ENCODE results near the gene DMD.
A peak's percentile ranks its signal among the peaks of the same experiment; 100 is the strongest.

Gene DMD

DNA sequence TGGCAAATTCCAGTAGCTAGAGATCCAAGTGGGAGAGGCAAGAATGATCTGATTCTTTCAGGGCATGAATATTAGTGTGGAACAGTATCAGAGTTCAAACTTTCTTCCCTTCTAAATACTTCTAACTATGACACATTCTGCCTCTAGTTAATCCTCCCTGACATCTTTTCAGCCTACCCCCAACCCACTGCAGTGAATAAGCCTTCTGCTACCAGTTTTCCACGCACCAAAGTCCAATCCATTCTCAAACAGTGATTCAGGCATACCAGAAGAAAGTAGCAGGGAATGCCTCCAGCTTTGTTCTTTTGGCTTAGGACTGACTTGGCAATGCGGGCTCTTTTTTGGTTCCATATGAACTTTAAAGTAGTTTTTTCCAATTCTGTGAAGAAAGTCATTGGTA lies 1984.1 kb downstream of the DMD start:
- H3K27me3 ChIP-seq (ENCODE audit: insufficient read depth, low read length, poor library complexity, severe bottlenecking), result no peaks in the 10 kb centered on the region
- H3K9me3 ChIP-seq (ENCODE audit: insufficient read depth, low read depth, low read length), result no peaks in the 10 kb centered on the region
- no peak overlapping the region for H3K4me3 ChIP-seq (ENCODE audit: low read length, poor library complexity, severe bottlenecking)
- H3K79me2 ChIP-seq (ENCODE audit: insufficient read depth, low read length), result no peaks in the 10 kb centered on the region
- no peak overlapping the region for H3K4me2 ChIP-seq (ENCODE audit: low read depth, low read length, poor library complexity, severe bottlenecking)
- peaks cover 10% of the 10 kb centered on the region for H3K4me1 ChIP-seq (ENCODE audit: insufficient read depth, low read length, poor library complexity, severe bottlenecking)
- no peak overlapping the region for H3K9ac ChIP-seq (ENCODE audit: low read depth, low read length, poor library complexity, severe bottlenecking)
- H3K9me2 ChIP-seq (replicated peaks; ENCODE audit: low read depth, low read length), result no peaks in the 10 kb centered on the region
- TF ChIP-seq, protein P1, sequence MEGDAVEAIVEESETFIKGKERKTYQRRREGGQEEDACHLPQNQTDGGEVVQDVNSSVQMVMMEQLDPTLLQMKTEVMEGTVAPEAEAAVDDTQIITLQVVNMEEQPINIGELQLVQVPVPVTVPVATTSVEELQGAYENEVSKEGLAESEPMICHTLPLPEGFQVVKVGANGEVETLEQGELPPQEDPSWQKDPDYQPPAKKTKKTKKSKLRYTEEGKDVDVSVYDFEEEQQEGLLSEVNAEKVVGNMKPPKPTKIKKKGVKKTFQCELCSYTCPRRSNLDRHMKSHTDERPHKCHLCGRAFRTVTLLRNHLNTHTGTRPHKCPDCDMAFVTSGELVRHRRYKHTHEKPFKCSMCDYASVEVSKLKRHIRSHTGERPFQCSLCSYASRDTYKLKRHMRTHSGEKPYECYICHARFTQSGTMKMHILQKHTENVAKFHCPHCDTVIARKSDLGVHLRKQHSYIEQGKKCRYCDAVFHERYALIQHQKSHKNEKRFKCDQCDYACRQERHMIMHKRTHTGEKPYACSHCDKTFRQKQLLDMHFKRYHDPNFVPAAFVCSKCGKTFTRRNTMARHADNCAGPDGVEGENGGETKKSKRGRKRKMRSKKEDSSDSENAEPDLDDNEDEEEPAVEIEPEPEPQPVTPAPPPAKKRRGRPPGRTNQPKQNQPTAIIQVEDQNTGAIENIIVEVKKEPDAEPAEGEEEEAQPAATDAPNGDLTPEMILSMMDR (conservative IDR thresholded peaks at IDR 0.05; ENCODE audit: low read length), result no peak
- TF ChIP-seq EZH2phosphoT487 (IDR thresholded peaks at IDR 0.05; ENCODE audit: borderline replicate concordance), result no peak
- no peaks in the 10 kb centered on the region for H4K20me1 ChIP-seq (ENCODE audit: insufficient read depth, low read length, poor library complexity, severe bottlenecking)
- H3F3A ChIP-seq (ENCODE audit: low read depth), result no peaks in the 10 kb centered on the region
- no peak overlapping the region for H2AFZ ChIP-seq (ENCODE audit: low read length)
- no peaks in the 10 kb centered on the region for H3K36me3 ChIP-seq (ENCODE audit: insufficient read depth, low read length)

DNA sequence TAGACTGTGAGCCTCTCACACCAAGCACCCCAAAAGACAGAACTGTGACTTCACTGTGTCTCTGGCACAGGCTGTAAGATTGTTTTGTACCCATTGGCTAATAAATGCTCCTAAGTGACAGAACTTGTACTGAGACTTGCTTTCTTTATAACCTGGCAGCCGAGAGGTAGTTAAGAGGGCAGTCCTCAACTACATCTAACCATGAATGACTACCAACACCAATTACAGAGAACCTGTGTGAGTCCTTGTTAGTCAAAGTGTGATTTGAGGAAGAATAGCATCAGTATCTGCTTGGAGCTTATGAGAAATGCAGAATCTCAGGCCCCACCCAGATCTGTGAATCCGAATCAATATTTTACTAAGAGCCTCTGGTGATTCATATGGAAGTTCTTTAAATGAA lies 1985.5 kb downstream of the DMD start:
- TF ChIP-seq EZH2phosphoT487 (IDR thresholded peaks at IDR 0.05; ENCODE audit: borderline replicate concordance), result no peak
- TF ChIP-seq, protein P1 (conservative IDR thresholded peaks at IDR 0.05; ENCODE audit: low read length), result no peak
- Histone ChIP-seq H3K9me2 (replicated peaks; ENCODE audit: low read depth, low read length) (no peaks in the 10 kb centered on the region), H3F3A (ENCODE audit: low read depth) (no peaks in the 10 kb centered on the region), H3K9ac (ENCODE audit: low read depth, low read length, poor library complexity, severe bottlenecking) (no peak overlapping the region), H3K9me3 (ENCODE audit: insufficient read depth, low read depth, low read length) (no peaks in the 10 kb centered on the region), H3K27me3 (ENCODE audit: insufficient read depth, low read length, poor library complexity, severe bottlenecking) (no peaks in the 10 kb centered on the region), H3K36me3 (ENCODE audit: insufficient read depth, low read length) (no peaks in the 10 kb centered on the region; the same call in 1 of the 2 replicates), H2AFZ (ENCODE audit: low read length) (no peak overlapping the region), H3K79me2 (ENCODE audit: insufficient read depth, low read length) (no peaks in the 10 kb centered on the region), H3K4me2 (ENCODE audit: low read depth, low read length, poor library complexity, severe bottlenecking) (no peak overlapping the region), H3K4me1 (ENCODE audit: insufficient read depth, low read length, poor library complexity, severe bottlenecking) (peaks cover 7% of the 10 kb centered on the region), H3K4me3 (ENCODE audit: low read length, poor library complexity, severe bottlenecking) (no peak overlapping the region), H4K20me1 (ENCODE audit: insufficient read depth, low read length, poor library complexity, severe bottlenecking) (no peaks in the 10 kb centered on the region)

DNA sequence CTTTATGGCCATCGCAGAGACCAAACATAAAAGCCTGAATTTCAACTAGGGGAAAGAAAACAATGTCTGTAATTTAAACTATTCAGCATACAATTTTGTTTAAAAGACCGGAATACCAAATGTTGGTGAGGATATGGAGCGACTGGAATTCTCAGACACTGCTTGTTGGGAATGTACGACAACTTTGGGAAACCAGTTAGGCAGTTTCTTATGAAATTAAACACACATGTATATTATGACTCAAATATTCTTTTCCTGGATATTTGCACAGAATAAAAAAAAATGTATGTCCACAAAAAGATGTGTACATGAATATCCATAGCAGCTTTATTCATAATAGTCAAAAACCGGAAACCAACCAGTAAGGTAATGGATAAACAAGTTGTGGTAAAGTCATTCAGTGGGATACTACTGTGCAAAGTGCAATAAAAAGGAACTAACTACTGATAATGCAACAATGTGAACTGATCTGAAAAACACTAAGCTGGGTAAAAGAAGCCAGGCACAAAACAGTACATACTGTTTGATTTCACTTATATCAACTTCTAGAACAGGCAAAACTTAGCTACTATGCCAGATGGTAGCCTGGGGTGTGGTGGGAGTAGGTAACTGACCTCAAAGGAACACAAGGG lies 1986.9 kb downstream of the DMD start:
- peak overlapping the region; percentile 50 for H3K9ac ChIP-seq (ENCODE audit: low read depth, low read length, poor library complexity, severe bottlenecking)
- no peaks in the 10 kb centered on the region for H3K9me3 ChIP-seq (ENCODE audit: insufficient read depth, low read depth, low read length)
- no peaks in the 10 kb centered on the region for H3F3A ChIP-seq (ENCODE audit: low read depth)
- H3K36me3 ChIP-seq (ENCODE audit: insufficient read depth, low read length), result no peaks in the 10 kb centered on the region; the same call in 1 of the 2 replicates
- no peaks in the 10 kb centered on the region for H4K20me1 ChIP-seq (ENCODE audit: insufficient read depth, low read length, poor library complexity, severe bottlenecking)
- peaks cover 7% of the 10 kb centered on the region for H3K4me1 ChIP-seq (ENCODE audit: insufficient read depth, low read length, poor library complexity, severe bottlenecking)
- H2AFZ ChIP-seq (ENCODE audit: low read length), result no peak overlapping the region
- no peaks in the 10 kb centered on the region for H3K79me2 ChIP-seq (ENCODE audit: insufficient read depth, low read length)
- TF ChIP-seq, protein P1 (conservative IDR thresholded peaks at IDR 0.05; ENCODE audit: low read length), result no peak
- no peak for TF ChIP-seq EZH2phosphoT487 (IDR thresholded peaks at IDR 0.05; ENCODE audit: borderline replicate concordance)
- H3K27me3 ChIP-seq (ENCODE audit: insufficient read depth, low read length, poor library complexity, severe bottlenecking), result no peaks in the 10 kb centered on the region
- no peaks in the 10 kb centered on the region for H3K9me2 ChIP-seq (replicated peaks; ENCODE audit: low read depth, low read length)
- H3K4me2 ChIP-seq (ENCODE audit: low read depth, low read length, poor library complexity, severe bottlenecking), result peak overlapping the region; percentile 41
- H3K4me3 ChIP-seq (ENCODE audit: low read length, poor library complexity, severe bottlenecking), result no peak overlapping the region
